HG02943 (cell line): Measurements from ENCODE around the gene GALNT4.
A peak's percentile ranks its signal among the peaks of the same experiment; 100 is the strongest.

Experiments
- ATAC-seq: cut with Tn5 transposase; IDR thresholded peaks from one replicate; pipeline ENCODE4 v1.9.1; 2021; ENCODE audit warnings: mild to moderate bottlenecking, low read depth, moderate library complexity; ENCODE audit not compliant: unreplicated experiment

GALNT4 gene

DNA sequence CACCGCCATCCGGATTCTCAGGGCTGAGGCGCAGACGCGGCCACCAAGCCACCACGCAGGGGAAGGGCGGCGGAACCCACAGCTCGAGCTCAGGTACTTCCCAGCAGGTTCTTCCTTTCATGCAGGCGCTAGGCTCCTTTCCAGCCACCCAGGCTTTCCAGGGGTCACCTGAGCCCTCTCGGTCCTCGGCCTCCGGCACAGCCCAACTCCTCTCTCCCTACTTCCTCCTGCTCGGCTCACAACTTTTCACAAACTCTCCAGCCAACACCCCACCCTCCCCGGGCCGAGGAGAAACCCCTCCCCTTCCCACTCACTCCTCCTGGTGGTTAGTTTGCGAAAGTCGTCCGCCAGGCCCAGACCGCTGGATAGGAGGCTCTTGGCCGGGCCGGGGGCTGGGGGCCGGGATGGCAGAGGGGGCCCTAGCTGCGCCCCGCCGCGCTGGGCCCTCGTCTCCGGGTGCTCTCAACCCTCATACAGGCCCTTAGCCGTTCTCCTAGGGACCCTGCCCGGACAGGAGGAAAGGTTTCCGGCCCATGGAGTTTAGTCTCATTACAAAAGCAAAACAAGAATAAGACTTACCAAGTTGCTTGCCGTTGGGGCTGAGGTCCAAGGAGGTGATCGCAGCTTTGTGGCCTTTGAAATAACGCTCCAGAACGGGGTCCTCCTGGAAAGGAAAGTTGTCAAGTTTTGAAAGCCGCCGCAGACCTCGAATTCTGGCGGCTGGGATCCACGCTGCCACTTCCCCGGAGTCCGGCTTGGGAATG, at the start of gene GALNT4:
GALNT4 (minus strand) TSS at position 256 of the 764 bp plus-strand sequence; CDS start at position 9, 247 bp downstream.
- peak; percentile 78 for ATAC-seq

DNA sequence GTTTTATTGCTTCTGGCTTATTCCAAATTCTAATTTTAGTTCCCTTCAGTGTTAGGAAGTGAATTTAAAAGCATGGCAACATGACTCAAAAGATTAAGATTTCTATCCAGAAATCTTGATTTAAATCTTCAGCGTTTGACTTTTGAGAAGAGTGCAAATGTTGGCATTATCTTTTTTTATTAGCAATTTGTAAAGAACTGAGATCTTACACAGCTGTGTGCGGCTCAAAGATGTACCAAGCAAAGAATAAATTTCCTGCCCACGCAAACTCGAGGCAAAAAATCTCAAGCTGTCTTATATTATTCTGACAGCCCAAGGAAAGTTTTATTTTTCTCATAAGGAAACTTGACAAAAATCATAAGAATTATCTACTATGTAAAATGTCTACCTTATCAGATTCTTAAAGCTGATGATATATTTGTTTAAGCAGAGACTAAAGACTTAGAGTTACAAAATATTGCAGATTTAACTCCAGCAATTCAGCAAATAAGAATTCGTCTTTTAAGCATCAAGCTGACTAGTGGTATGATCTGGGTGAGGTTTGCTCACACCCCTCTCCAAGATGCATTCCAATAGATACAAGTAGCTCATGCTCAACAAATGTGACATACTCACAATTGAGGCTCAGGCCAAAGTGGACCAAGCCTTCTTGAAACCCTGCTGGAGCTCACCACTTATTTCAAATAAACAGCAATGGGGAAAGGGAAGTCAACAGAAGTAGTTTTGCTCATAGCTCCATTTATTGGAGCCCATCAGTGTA, 48.6 kb upstream of the GALNT4 start:
- ATAC-seq, result no peak

DNA sequence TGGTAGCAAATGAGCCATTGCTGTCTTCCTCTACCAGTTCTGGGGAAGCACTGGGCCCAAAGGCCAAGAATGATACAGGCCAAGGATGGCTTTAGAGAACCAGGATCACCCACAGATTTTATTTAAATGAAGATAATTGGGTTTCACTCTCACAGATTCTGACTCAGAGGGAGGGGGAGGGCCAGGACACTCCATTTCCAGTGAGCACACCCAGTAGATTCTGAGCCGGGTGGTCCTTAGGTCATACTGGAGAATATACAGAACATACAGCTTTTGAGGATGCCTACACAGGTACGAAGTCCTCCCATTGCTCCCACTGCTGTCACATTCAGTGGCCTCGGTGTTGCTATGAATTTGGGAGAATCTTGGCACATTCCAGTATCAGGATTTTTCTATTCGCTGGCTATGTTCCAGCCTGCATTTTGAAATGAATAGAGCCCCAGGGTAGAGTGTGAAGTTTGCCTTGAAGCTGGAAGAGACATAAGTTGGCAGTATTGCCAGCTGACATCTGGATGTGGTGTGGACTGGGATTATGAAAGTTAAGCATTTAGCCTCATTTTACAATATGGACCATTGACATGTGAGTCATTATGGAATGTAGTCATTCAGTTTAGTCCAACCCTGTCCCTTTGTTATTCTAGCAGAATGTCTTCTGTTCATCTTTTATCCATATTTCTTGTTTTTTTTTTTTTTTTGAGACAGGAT, 47.0 kb upstream of the GALNT4 start:
- ATAC-seq, result no peak

DNA sequence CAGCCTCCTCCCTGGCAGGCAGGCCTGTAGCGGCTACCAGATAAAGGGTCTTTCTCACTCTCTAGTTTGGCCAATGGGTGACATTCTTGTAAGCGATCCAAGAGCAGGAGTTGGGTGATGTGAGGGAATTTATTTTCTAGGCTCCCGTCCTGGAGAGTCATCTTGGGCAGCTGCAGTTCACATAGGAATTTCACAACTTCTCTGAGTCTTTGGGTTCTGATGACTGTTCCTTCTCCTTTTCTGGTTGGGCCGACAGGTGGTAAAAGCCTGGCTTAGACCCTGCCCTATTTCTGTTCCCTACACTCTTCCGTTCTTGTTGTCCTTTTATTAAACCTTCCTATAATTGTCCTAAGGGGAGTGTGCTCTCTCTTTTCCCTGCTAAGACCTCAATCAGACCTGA, 43.9 kb upstream of the GALNT4 start:
- ATAC-seq, result no peak

DNA sequence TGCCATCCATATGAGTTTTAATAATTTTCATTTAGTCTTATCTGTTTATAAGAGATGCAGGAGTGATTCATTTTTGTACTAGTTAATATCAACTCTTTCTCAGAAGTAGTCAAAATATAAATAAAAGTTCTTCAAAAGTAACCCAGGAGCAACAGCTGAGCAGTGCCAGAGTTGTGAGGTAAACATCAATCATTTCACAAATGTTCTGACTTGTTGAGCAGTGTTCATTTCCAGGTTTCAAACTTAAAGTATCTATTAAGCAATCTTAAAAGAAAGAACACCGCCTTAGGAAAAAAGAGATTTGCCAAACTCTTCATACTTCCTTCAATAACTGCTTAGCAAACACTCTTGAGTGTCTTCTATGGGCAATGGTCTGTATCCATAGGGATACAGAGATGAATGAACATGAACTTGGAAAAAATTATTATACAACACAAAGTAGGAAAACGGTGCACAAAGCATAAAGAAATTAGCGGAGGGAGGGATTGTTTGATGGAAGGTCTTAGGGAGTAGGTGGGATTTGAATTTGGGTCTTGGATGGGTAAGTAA, 43.2 kb upstream of the GALNT4 start:
- ATAC-seq, result no peak

DNA sequence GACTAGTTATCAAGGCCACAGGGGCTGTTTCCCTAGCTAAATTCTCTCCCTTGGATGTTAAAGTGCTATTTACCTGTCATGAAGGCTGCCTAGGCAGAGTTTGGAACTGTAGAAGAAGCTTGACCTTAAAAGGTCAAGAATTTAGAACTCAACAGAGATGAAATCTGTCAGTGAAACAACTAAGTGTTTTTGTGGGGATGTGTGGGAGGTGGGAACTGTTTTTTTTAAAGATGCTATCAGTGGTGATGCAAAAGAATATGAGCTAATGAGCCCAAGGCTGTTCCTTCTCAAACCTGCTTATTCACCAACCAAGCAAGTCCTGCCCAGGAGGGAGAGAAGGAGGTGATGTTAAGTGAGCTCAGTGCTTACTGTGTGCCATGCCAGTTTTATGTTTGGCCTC, 42.0 kb upstream of the GALNT4 start:
- ATAC-seq, result no peak

DNA sequence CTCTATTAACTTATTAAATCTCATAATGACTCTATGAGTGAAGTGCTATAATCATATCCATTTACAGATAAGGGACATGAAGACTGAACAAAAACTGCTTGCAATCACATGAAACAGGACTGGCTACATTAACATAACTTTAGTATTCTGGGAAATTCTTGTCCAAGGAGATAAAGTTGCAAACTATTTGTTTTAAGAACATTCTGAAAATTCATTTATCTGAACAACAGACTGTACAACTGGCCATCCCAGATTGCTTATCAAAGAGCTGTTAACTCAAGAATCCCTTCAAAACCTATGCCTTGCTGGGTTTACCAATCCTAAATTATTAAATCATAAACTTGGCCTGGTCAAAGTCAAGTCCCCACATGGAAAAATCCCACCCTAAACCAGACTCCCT, 40.4 kb upstream of the GALNT4 start:
- ATAC-seq, result no peak

DNA sequence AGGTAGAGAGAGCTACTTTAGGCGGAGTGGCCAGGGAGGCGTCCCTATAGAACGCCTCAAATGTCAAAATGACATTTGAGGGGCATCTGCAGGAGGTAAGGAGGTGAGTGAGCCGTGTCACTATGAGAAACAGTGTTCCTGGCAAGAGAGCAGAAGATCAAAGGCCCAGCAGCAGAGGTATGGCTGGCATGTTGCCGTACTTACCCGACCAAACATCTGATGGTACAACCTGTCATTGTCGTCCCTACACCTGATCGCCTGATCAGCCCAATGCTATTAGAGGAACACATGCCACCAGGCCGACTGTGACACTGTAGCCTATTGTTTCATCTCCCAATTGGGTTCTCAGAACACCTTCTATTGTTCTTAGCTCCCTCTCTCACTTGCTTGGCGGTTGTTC, 35.2 kb upstream of the GALNT4 start:
- ATAC-seq, result no peak

DNA sequence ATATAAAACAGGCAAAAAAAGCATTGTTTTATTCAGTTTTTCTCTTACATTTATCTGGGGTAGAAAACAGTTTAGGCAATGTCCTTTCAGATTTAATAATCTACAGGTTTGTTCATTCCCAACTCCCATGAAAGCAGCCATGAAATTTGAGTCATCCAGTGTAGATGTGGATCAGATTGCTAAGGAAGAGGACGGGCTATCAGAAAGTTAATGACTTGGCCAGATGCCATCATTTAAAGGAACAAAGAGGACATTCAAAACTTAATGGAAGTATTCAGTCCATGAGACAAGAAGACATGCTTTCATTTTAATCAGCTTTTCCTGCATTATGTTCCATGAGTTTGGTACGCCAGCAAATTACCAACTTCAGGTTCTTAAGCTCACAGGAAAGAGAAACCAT, 32.4 kb upstream of the GALNT4 start:
- ATAC-seq, result no peak

DNA sequence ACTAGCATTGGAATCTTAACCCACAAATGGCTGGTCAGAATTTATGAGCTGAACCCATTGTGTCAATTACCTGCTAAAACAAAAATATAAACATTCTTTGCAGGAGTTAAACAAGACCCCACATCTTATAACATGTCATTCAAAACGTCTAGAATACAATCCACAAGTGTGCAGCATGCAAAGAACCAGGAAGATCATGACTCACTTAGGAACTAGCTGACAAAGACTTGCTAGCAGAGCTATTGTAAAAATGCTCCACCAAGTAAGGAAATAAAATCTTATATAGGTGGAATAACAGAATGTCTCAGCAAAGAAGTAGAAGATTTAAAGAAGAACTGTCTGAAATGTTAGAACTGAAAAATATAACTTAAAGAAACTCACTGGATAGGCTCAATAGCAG, 27.8 kb upstream of the GALNT4 start:
- ATAC-seq, result no peak

DNA sequence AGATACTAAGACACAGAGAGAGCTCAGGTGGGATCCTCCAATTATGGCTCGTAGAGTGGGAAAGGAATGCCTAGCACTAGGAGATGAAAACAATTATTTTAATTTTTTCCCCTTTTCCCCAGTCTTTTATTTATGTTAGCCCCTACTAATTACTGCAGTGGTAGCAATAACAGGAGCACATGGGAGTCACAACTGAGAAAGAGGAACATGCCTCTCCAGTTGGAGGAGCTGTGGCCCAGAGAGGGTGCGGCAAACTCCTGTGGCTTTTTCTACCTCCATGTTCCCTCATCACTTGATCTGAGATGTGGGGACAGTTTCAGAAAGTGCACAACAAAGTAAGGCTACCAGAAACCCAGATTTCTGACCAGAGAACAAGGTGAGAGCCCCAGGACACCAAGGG, 27.2 kb upstream of the GALNT4 start:
- ATAC-seq, result no peak

DNA sequence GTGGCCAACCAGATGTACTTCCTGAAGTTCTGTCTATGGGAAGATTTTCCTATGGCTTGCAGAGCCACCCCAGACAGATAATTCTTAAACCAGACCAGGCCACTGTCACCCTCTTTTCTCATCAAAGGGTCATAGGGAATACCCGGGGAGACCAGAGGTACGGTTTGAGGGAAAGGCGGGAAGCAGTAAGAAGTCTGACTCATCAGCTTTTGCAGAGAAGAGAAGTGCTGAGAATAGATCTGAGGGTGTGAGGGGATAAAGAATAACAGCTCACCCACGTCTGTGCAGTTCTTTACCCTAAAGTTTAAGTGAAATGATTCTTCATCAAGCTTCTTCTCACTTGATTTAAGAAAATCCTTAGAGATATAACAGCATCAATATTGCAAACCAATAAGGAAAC, 22.5 kb upstream of the GALNT4 start:
- no peak for ATAC-seq

DNA sequence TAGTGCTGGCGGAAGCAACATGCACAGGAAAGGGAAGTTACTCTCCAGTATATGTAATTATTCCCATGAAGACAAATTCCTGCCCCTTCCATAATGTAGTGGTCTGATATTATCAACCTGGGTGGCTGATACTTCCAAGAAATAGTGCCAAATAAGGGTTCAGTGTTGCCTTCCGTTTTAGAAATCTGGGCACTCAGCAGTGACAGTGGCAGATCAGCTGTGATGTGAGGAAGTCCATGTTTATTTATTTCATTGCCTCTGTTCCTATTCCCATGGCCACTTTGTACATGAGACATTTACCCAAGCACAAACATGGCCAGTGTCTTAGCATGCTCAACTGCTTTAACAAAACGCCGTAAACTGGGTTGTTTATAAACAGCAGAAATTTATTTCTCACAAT, 21.6 kb upstream of the GALNT4 start:
- ATAC-seq, result no peak

DNA sequence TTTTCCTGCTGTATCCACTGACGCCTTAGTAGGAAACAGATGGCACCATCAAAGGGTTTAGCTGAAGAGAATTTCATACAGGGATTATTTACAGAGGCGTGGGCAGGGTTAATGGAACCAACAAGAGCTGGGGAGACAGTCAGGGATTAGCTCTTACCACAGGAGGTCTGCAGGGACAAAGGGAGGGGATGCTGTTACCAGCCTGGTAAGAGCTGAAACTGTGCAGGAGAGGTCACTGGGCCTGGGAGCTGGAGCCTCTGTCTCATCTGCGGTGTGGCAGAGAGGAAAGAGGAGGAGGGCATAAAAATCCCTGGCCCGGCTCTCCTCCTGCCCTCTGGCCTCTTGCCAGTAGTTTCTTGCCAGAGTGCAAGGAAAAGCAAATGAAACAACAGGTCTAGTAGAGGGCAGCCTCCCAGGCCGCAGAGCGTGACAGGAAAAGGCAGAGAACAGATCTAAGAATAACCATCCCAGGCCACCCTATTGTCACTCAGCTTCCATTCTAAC, 20.1 kb upstream of the GALNT4 start:
- ATAC-seq, result no peak

DNA sequence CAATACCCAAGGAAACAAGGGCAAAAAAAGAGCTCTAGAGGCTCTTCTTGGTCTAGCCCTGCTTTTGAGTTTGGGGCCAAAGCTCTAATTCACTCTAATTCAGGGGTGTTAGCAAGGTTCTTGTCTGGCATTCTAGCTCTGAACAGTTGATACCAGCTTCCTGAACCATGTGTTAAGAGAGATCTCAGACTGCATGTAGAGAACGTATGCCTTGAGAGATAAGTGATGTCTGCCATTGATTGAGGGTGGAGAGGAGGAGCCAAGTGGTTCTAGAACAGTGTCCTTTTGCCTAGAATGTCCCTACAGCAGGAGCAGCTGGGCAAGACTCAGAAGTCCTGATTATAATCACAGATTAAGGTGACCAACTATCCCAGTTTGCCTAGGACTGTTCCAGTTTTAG, 19.4 kb upstream of the GALNT4 start:
- no peak for ATAC-seq

DNA sequence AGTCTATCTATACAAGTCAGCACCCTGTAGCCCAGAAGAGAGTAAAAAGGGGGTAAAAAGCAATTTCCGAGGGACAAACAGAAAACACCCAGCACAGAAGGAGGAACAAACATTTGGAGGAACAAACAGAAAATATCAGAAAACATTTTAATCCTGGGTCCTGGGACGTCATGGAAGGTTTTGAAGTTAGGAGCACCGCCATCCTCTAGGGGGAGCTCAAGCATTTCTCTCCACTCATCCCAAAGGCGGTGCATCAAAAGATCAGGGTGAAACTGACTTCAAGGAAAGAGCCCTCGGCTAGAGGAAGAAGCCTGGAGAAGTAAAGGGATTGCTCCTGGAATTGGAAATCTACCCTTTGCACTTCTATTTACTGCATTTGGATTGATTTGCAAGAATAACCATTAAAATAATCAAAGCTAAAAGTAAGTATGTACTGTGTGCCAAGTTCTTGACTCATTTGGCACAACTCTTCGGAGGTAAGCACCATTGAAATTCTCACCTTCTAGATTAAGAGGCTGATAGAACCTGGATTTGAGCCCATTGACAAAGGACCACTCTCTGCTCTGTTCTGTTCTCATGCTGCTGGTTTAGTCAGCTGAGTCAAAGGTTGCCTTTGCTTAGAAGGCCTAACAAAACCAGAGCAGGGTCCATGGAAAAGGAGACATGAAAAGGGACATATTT, 18.5 kb upstream of the GALNT4 start:
- peak; percentile 82 for ATAC-seq

DNA sequence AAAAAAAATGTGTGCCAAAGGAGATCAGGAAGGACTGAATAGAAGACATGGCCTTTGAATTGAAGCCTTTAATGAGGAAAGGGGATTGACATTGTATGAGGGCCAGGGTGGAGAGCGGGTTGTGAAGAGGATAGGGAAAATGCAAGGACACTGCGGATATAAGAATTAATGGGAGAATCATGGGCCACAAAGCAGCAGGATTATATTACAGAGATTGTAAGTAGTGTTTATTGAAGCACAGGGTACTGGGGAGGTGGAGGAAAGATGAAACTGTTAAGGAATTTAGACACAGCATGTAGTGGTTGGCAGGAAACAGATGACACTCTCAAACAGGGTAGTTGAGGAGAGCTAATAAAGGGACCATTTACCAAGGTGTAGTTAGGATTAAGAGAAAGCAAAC, 17.6 kb upstream of the GALNT4 start:
- no peak for ATAC-seq

DNA sequence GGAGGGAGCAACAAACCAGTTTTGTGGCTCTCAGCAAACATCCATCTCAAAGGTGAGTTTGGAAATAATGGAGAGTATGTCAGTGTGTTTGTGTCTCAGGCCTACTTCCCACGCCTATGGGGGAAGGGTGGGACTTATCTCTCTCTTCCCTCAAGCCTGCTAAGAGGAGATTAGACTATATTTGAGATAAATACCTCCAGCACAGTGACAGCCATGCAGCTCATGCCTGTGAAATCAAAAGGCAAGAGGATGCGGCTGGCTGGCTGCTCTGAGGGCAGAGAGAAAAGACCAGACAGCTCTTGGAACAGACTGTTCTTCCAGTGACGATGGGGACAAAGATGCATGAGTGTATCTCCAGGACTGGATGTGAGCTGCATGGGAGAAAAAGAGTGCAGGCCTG, 16.0 kb upstream of the GALNT4 start:
- ATAC-seq, result no peak

DNA sequence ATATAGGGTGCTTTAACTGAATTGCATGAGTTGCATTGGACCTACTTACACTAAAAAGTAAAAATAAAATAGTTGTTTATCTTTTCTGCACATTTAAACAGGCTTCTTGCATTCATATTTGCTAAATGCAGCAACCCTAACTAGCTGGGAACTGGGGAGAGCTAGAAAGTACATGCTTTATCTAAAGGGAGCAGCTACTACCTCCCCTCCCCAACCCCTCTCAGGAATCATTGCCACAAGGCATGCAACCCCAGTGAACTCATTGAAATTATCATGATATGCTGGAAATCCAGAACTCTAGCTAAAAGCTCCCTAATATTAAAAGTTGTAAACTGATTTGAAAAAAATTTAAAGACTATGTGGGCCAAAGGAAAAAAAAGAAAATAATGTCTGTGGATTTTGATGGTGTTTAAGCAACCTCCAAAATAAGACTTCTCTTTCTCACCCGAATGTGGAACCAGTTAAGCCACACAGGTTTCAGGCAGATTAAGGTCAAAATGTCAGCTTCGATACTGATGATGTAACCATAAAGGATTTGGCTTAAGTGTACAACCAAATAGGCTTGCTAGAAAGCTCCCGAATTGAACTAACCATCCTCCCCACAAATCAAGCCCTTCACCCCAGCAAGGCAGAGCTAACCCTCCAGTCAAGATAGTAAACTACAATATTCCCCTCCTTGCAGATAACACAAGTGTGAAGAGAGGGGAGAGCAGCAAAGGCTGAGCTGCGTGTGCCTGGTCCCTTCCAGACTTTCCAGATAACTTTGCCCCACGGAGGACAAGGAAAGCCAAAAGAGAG, 15.0 kb upstream of the GALNT4 start:
- ATAC-seq, result no peak

DNA sequence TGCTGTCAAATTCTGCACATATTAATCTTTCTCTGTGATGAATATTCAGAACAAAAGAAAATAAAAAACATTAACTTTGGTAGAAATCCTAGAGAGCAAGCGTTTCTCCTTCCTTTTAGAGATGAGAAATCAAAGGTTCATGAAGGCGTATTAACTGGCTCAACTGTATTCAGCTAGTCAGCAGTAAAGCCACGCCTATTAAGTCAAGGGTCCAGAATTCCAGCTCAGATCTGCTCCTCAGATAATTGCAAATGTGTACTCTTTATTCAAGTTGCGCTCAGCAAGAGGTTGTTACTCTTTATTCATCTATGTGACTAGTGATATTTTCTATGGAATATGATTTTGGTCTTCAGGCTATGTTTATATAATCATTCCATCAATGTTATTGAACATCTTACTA, 14.3 kb upstream of the GALNT4 start:
- no peak for ATAC-seq
